ENCODE results near the gene UCK2. TPM values are rescaled to one million over a fixed set of nuclear protein-coding genes. Genes with fewer than 3 reads are reported as not detected.

The UCK2 gene
- total and polyA plus RNA-seq, 9 of the 15 experiments (the other 6 are each of a cell fraction or from before 2014, with no cell fraction given), result 71.6 to 145 (median 95.8) TPM

DNA sequence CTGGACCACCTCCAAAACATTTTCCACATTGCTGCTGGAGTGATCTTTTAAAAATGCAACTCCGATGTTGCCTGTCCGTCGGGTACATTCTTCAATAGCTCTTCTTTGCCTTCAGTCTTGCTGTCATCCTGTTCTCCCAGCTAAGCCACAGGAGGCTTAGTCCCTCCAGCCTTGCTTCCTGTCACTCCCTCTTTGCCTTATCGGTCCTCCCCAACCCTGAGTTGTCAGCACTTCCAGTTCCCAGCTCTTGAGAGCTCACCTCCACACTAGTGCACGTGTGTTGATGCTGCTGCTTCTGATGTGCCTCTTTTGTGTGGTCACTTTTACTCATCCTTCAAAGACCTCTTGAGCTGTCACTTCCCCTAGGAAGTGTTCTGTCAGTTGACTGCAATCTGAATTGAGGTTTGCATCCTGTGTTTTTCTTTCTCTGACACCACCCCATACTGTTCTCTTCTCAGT is 15.3 kb downstream of the UCK2 start (continued):
- TF ChIP-seq, protein P1, sequence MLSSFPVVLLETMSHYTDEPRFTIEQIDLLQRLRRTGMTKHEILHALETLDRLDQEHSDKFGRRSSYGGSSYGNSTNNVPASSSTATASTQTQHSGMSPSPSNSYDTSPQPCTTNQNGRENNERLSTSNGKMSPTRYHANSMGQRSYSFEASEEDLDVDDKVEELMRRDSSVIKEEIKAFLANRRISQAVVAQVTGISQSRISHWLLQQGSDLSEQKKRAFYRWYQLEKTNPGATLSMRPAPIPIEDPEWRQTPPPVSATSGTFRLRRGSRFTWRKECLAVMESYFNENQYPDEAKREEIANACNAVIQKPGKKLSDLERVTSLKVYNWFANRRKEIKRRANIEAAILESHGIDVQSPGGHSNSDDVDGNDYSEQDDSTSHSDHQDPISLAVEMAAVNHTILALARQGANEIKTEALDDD (IDR thresholded peaks at IDR 0.05), result peak; percentile 79
- TF ChIP-seq RBM22 (IDR thresholded peaks at IDR 0.05; ENCODE audit: low read depth, low read length, poor library complexity, severe bottlenecking) (no peak), HDAC2 (IDR thresholded peaks at IDR 0.05) (peak; percentile 92), RAD51 (IDR thresholded peaks at IDR 0.05; ENCODE audit: borderline replicate concordance, low read depth) (no peak; the same call in 1 of the 2 replicates), GABPA (tag; conservative IDR thresholded peaks at IDR 0.05; ENCODE audit: low read depth) (peak; percentile 45), ZNF717 (CRISPR knock-in tag; IDR thresholded peaks at IDR 0.05) (no peak), FOS (IDR thresholded peaks at IDR 0.05; ENCODE audit: extremely low read depth, insufficient read length) (no peak), MEF2A (IDR thresholded peaks at IDR 0.05; ENCODE audit: control insufficient read depth, low read depth, low read length) (no peak), PTBP1 (IDR thresholded peaks at IDR 0.05; ENCODE audit: low read depth, low read length) (no peak), ATF7 (IDR thresholded peaks at IDR 0.05) (peak; percentile 50; the same call in 1 of the 2 replicates), TEAD4 (IDR thresholded peaks at IDR 0.05; ENCODE audit: low read length) (peak; percentile 68), TEAD4 (CRISPR knock-in tag; IDR thresholded peaks at IDR 0.05; ENCODE audit: borderline replicate concordance) (no peak), ZNF41 (CRISPR knock-in tag; conservative IDR thresholded peaks at IDR 0.05) (no peak), ZNF507 (tag; conservative IDR thresholded peaks at IDR 0.05) (no peak), MYBL2 (IDR thresholded peaks at IDR 0.05; ENCODE audit: low read depth) (no peak), MYBL2 (CRISPR knock-in tag; IDR thresholded peaks at IDR 0.05; ENCODE audit: borderline replicate concordance) (no peak), MCM3 (IDR thresholded peaks at IDR 0.05) (no peak)
- TF ChIP-seq, protein P2, sequence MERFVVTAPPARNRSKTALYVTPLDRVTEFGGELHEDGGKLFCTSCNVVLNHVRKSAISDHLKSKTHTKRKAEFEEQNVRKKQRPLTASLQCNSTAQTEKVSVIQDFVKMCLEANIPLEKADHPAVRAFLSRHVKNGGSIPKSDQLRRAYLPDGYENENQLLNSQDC (CRISPR knock-in tag; IDR thresholded peaks at IDR 0.05), result no peak
- TF ChIP-seq, protein P3, sequence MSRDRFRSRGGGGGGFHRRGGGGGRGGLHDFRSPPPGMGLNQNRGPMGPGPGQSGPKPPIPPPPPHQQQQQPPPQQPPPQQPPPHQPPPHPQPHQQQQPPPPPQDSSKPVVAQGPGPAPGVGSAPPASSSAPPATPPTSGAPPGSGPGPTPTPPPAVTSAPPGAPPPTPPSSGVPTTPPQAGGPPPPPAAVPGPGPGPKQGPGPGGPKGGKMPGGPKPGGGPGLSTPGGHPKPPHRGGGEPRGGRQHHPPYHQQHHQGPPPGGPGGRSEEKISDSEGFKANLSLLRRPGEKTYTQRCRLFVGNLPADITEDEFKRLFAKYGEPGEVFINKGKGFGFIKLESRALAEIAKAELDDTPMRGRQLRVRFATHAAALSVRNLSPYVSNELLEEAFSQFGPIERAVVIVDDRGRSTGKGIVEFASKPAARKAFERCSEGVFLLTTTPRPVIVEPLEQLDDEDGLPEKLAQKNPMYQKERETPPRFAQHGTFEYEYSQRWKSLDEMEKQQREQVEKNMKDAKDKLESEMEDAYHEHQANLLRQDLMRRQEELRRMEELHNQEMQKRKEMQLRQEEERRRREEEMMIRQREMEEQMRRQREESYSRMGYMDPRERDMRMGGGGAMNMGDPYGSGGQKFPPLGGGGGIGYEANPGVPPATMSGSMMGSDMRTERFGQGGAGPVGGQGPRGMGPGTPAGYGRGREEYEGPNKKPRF (IDR thresholded peaks at IDR 0.05; ENCODE audit: low read depth, low read length), result no peak
- TF ChIP-seq, protein P4, sequence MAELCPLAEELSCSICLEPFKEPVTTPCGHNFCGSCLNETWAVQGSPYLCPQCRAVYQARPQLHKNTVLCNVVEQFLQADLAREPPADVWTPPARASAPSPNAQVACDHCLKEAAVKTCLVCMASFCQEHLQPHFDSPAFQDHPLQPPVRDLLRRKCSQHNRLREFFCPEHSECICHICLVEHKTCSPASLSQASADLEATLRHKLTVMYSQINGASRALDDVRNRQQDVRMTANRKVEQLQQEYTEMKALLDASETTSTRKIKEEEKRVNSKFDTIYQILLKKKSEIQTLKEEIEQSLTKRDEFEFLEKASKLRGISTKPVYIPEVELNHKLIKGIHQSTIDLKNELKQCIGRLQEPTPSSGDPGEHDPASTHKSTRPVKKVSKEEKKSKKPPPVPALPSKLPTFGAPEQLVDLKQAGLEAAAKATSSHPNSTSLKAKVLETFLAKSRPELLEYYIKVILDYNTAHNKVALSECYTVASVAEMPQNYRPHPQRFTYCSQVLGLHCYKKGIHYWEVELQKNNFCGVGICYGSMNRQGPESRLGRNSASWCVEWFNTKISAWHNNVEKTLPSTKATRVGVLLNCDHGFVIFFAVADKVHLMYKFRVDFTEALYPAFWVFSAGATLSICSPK (IDR thresholded peaks at IDR 0.05; ENCODE audit: borderline replicate concordance), result no peak
- TF ChIP-seq, protein P5, sequence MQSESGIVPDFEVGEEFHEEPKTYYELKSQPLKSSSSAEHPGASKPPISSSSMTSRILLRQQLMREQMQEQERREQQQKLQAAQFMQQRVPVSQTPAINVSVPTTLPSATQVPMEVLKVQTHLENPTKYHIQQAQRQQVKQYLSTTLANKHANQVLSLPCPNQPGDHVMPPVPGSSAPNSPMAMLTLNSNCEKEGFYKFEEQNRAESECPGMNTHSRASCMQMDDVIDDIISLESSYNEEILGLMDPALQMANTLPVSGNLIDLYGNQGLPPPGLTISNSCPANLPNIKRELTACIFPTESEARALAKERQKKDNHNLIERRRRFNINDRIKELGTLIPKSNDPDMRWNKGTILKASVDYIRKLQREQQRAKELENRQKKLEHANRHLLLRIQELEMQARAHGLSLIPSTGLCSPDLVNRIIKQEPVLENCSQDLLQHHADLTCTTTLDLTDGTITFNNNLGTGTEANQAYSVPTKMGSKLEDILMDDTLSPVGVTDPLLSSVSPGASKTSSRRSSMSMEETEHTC (IDR thresholded peaks at IDR 0.05), result 0 out of 2 replicates have a peak, but pooled peaks have one; percentile 35
- TF ChIP-seq, protein P6, sequence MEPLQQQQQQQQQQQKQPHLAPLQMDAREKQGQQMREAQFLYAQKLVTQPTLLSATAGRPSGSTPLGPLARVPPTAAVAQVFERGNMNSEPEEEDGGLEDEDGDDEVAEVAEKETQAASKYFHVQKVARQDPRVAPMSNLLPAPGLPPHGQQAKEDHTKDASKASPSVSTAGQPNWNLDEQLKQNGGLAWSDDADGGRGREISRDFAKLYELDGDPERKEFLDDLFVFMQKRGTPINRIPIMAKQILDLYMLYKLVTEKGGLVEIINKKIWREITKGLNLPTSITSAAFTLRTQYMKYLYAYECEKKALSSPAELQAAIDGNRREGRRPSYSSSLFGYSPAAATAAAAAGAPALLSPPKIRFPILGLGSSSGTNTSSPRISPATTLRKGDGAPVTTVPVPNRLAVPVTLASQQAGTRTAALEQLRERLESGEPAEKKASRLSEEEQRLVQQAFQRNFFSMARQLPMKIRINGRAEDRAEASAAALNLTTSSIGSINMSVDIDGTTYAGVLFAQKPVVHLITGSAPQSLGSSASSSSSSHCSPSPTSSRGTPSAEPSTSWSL (CRISPR knock-in tag; IDR thresholded peaks at IDR 0.05; ENCODE audit: borderline replicate concordance), result no peak

Data from K562 (cell line).